Prostate gland (tissue), 2 donors: ENCODE results near the gene PNP.

Experiments used
- CTCF ChIP-seq, 4 experiments: fragments of 200-600 bp in 2 of 4; fragments of 450-650 bp in 2 of 4; sonication (generic) in 2 of 4; IDR thresholded peaks; 1 replicate in 3 of 4; 2 replicates in 1 of 4; pipeline ENCODE4 v1.5.1; 2016 to 2019; ENCODE audit warnings: antibody characterized with exemption in 4 of 4, mild to moderate bottlenecking in 2 of 4, moderate library complexity in 2 of 4
- POLR2A ChIP-seq: fragments of 450-650 bp; IDR thresholded peaks from one replicate; pipeline ENCODE4 v1.6.1; 2016; ENCODE audit warnings: antibody characterized with exemption, mild to moderate bottlenecking

GRCh38 chr14:20492486-20492885, 23.3 kb downstream of the PNP start:
- TF ChIP-seq POLR2A = no peak
- TF ChIP-seq CTCF (IDR thresholded peaks at IDR 0.05) = no peak
